Activated naive CD8-positive, alpha-beta T cell treated with anti-CD3 and anti-CD28 coated beads for 36 hours (primary cell): ENCODE results near the gene ADGRV1. TPM values are rescaled to one million over a fixed set of nuclear protein-coding genes. Genes with fewer than 3 reads are reported as not detected.

Experiments used
- DNase-seq: peaks from one replicate; pipeline ENCODE4 v3.0.0; 2021
- H3K27ac Mint-ChIP-seq: one replicate; pipeline ENCODE4 v1.8.0; 2022; ENCODE audit warnings: mild to moderate bottlenecking, moderate library complexity, mixed read lengths
- H3K27me3 Mint-ChIP-seq: one replicate; pipeline ENCODE4 v1.8.0; 2022; ENCODE audit warnings: mild to moderate bottlenecking, mixed read lengths
- H3K36me3 Mint-ChIP-seq: one replicate; pipeline ENCODE4 v1.8.0; 2021; ENCODE audit warnings: mild to moderate bottlenecking, mixed read lengths
- H3K4me1 Mint-ChIP-seq: one replicate; pipeline ENCODE4 v1.8.0; 2021; ENCODE audit warnings: mixed read lengths
- H3K4me3 Mint-ChIP-seq: one replicate; pipeline ENCODE4 v1.8.0; 2022; ENCODE audit warnings: mild to moderate bottlenecking, moderate library complexity, mixed read lengths
- H3K9me3 Mint-ChIP-seq: one replicate; pipeline ENCODE4 v1.8.0; 2022; ENCODE audit warnings: mixed read lengths
- total RNA-seq, 2 experiments: library from RNA; stranded (reverse); gene quantifications; one replicate each; pipeline ENCODE4 v1.2.3, GENCODE V29; 2021

The ADGRV1 gene
- total RNA-seq, 2 experiments from 2014 or later, result 0.14 TPM; not detected in 1

- Mint-ChIP-seq H3K27me3 (peaks cover 16% of the 10 kb centered on the region), H3K4me1 (peaks cover 5% of the 10 kb centered on the region), H3K36me3 (no peaks in the 10 kb centered on the region), H3K9me3 (no peaks in the 10 kb centered on the region), H3K27ac (no peak overlapping the region), H3K4me3 (no peak overlapping the region)
- no peak for DNase-seq
Measured at GRCh38 chr5:91070761-91071550, 512.4 kb downstream of the ADGRV1 start.

- no peak overlapping the region for H3K27ac Mint-ChIP-seq
- no peak overlapping the region for H3K4me3 Mint-ChIP-seq
- no peaks in the 10 kb centered on the region for H3K9me3 Mint-ChIP-seq
- no peaks in the 10 kb centered on the region for H3K36me3 Mint-ChIP-seq
- H3K4me1 Mint-ChIP-seq, result peaks cover 5% of the 10 kb centered on the region
- H3K27me3 Mint-ChIP-seq, result peaks cover 8% of the 10 kb centered on the region
- no peak for DNase-seq
Measured at GRCh38 chr5:91072881-91073280, 514.3 kb downstream of the ADGRV1 start.

- no peak overlapping the region for H3K4me3 Mint-ChIP-seq
- DNase-seq, result no peak
- H3K27me3 Mint-ChIP-seq, result peaks cover 6% of the 10 kb centered on the region
- H3K9me3 Mint-ChIP-seq, result no peaks in the 10 kb centered on the region
- H3K4me1 Mint-ChIP-seq, result peaks cover 14% of the 10 kb centered on the region
- no peaks in the 10 kb centered on the region for H3K36me3 Mint-ChIP-seq
- H3K27ac Mint-ChIP-seq, result no peak overlapping the region
Measured at GRCh38 chr5:91074615-91075014, 516.0 kb downstream of the ADGRV1 start.

- Mint-ChIP-seq H3K36me3 (no peaks in the 10 kb centered on the region), H3K27ac (no peak overlapping the region), H3K4me3 (no peak overlapping the region), H3K9me3 (no peaks in the 10 kb centered on the region), H3K27me3 (peaks cover 6% of the 10 kb centered on the region), H3K4me1 (peaks cover 14% of the 10 kb centered on the region)
- DNase-seq, result no peak
Measured at GRCh38 chr5:91076138-91076537, 517.5 kb downstream of the ADGRV1 start.

- no peaks in the 10 kb centered on the region for H3K9me3 Mint-ChIP-seq
- no peak overlapping the region for H3K27ac Mint-ChIP-seq
- H3K36me3 Mint-ChIP-seq, result no peaks in the 10 kb centered on the region
- H3K27me3 Mint-ChIP-seq, result peaks cover 3% of the 10 kb centered on the region
- H3K4me1 Mint-ChIP-seq, result peaks cover 14% of the 10 kb centered on the region
- H3K4me3 Mint-ChIP-seq, result no peak overlapping the region
- DNase-seq, result no peak
Measured at GRCh38 chr5:91077623-91078022, 519.0 kb downstream of the ADGRV1 start.

- H3K4me3 Mint-ChIP-seq, result no peak overlapping the region
Measured at GRCh38 chr5:91079037-91079436, 520.4 kb downstream of the ADGRV1 start.

GRCh38 chr5:91089758-91090157 lies 531.2 kb downstream of the ADGRV1 start:
- peaks cover 5% of the 10 kb centered on the region for H3K4me1 Mint-ChIP-seq
- H3K4me3 Mint-ChIP-seq, result no peak overlapping the region
- H3K36me3 Mint-ChIP-seq, result no peaks in the 10 kb centered on the region
- DNase-seq, result no peak
- no peaks in the 10 kb centered on the region for H3K9me3 Mint-ChIP-seq
- no peaks in the 10 kb centered on the region for H3K27me3 Mint-ChIP-seq
- no peak overlapping the region for H3K27ac Mint-ChIP-seq

More at GRCh38 chr5:91079037-91079436, 520.4 kb downstream of the ADGRV1 start:
- DNase-seq, result no peak
- H3K27ac Mint-ChIP-seq, result no peak overlapping the region
- peaks cover 9% of the 10 kb centered on the region for H3K4me1 Mint-ChIP-seq
- no peaks in the 10 kb centered on the region for H3K9me3 Mint-ChIP-seq
- H3K27me3 Mint-ChIP-seq, result peaks cover 6% of the 10 kb centered on the region
- peaks cover under 1% of the 10 kb centered on the region for H3K36me3 Mint-ChIP-seq

- H3K4me1 Mint-ChIP-seq, result peaks cover 5% of the 10 kb centered on the region
Measured at GRCh38 chr5:91090995-91091394, 532.4 kb downstream of the ADGRV1 start.

GRCh38 chr5:91091471-91092234 lies 533.1 kb downstream of the ADGRV1 start:
- no peaks in the 10 kb centered on the region for H3K36me3 Mint-ChIP-seq
- no peak overlapping the region for H3K4me3 Mint-ChIP-seq
- no peaks in the 10 kb centered on the region for H3K27me3 Mint-ChIP-seq
- H3K4me1 Mint-ChIP-seq, result peaks cover 5% of the 10 kb centered on the region
- H3K9me3 Mint-ChIP-seq, result no peaks in the 10 kb centered on the region
- DNase-seq, result no peak
- no peak overlapping the region for H3K27ac Mint-ChIP-seq

More at GRCh38 chr5:91090995-91091394, 532.4 kb downstream of the ADGRV1 start:
- no peak for DNase-seq
- no peaks in the 10 kb centered on the region for H3K27me3 Mint-ChIP-seq
- H3K4me3 Mint-ChIP-seq, result no peak overlapping the region
- no peaks in the 10 kb centered on the region for H3K9me3 Mint-ChIP-seq
- H3K36me3 Mint-ChIP-seq, result no peaks in the 10 kb centered on the region
- H3K27ac Mint-ChIP-seq, result no peak overlapping the region

- no peak for DNase-seq
- Mint-ChIP-seq H3K27ac (no peak overlapping the region), H3K4me3 (no peak overlapping the region), H3K27me3 (no peaks in the 10 kb centered on the region), H3K9me3 (no peaks in the 10 kb centered on the region), H3K36me3 (no peaks in the 10 kb centered on the region), H3K4me1 (peaks cover 5% of the 10 kb centered on the region)
Measured at GRCh38 chr5:91092859-91093783, 534.5 kb downstream of the ADGRV1 start.

- Mint-ChIP-seq H3K4me1 (peaks cover 5% of the 10 kb centered on the region), H3K9me3 (no peaks in the 10 kb centered on the region), H3K4me3 (no peak overlapping the region), H3K27me3 (no peaks in the 10 kb centered on the region), H3K36me3 (no peaks in the 10 kb centered on the region), H3K27ac (no peak overlapping the region)
- no peak for DNase-seq
Measured at GRCh38 chr5:91095313-91095712, 536.7 kb downstream of the ADGRV1 start.

- Mint-ChIP-seq H3K27me3 (peaks cover 1% of the 10 kb centered on the region), H3K9me3 (no peaks in the 10 kb centered on the region), H3K4me3 (no peak overlapping the region), H3K27ac (no peak overlapping the region), H3K4me1 (peaks cover 2% of the 10 kb centered on the region), H3K36me3 (no peaks in the 10 kb centered on the region)
- no peak for DNase-seq
Measured at GRCh38 chr5:91095786-91096385, 537.3 kb downstream of the ADGRV1 start.

- Mint-ChIP-seq H3K4me1 (peaks cover 3% of the 10 kb centered on the region), H3K9me3 (no peaks in the 10 kb centered on the region), H3K27ac (no peak overlapping the region), H3K4me3 (no peak overlapping the region), H3K36me3 (no peaks in the 10 kb centered on the region), H3K27me3 (peaks cover 5% of the 10 kb centered on the region)
- DNase-seq, result no peak
Measured at GRCh38 chr5:91098541-91098940, 539.9 kb downstream of the ADGRV1 start.

- no peaks in the 10 kb centered on the region for H3K36me3 Mint-ChIP-seq
- DNase-seq, result peak; percentile 49
- peaks cover 10% of the 10 kb centered on the region for H3K9me3 Mint-ChIP-seq
- no peak overlapping the region for H3K4me3 Mint-ChIP-seq
- no peak overlapping the region for H3K27ac Mint-ChIP-seq
- H3K4me1 Mint-ChIP-seq, result peaks cover 3% of the 10 kb centered on the region
- H3K27me3 Mint-ChIP-seq, result peaks cover 5% of the 10 kb centered on the region
Measured at GRCh38 chr5:91101600-91102379, 543.2 kb downstream of the ADGRV1 start.
